Smooth muscle cell (in vitro differentiated cells): ENCODE results near the gene PSENEN. TPM values are rescaled to one million over a fixed set of nuclear protein-coding genes. Genes with fewer than 3 reads are reported as not detected.

Experiments used
- DNase-seq: peaks from one replicate; lab custom pipeline; 2025; ENCODE audit not compliant: unreplicated experiment; lab: John Stamatoyannopoulos, UW
- H2AFZ ChIP-seq: fragments of 200-600 bp; sonication (generic); 2 replicates; pipeline ENCODE4 v1.6.0; 2016; ENCODE audit warnings: antibody characterized with exemption, low read depth, mild to moderate bottlenecking
- H3F3A ChIP-seq: fragments of 200-600 bp; sonication (generic); 2 replicates; pipeline ENCODE4 v1.6.0; 2017; ENCODE audit warnings: antibody characterized with exemption, low read depth
- H3K27ac ChIP-seq: fragments of 200-600 bp; sonication (generic); 2 replicates; pipeline ENCODE4 v1.5.1; 2016; ENCODE audit warnings: low read depth, mild to moderate bottlenecking
- H3K27me3 ChIP-seq: fragments of 200-600 bp; sonication (generic); 2 replicates; pipeline ENCODE4 v1.6.1; 2016; ENCODE audit warnings: low read depth, mild to moderate bottlenecking
- H3K36me3 ChIP-seq: fragments of 200-600 bp; sonication (generic); 2 replicates; pipeline ENCODE4 v1.5.1; 2016; ENCODE audit warnings: low read depth
- H3K4me1 ChIP-seq: fragments of 200-600 bp; sonication (generic); 2 replicates; pipeline ENCODE4 v1.5.1; 2016; ENCODE audit warnings: low read depth
- H3K4me2 ChIP-seq: fragments of 200-600 bp; sonication (generic); 2 replicates; pipeline ENCODE4 v1.6.0; 2016; ENCODE audit warnings: mild to moderate bottlenecking
- H3K4me3 ChIP-seq: fragments of 200-600 bp; sonication (generic); 2 replicates; pipeline ENCODE4 v1.5.1; 2016; ENCODE audit warnings: mild to moderate bottlenecking
- H3K79me2 ChIP-seq: fragments of 200-600 bp; sonication (generic); 2 replicates; pipeline ENCODE4 v1.6.0; 2016; ENCODE audit warnings: low read depth, mild to moderate bottlenecking
- H3K9ac ChIP-seq: fragments of 200-600 bp; sonication (generic); 2 replicates; pipeline ENCODE4 v1.6.0; 2016; ENCODE audit warnings: low read depth
- H3K9me3 ChIP-seq: fragments of 200-600 bp; sonication (generic); replicated peaks from 2 replicates; pipeline ENCODE4 v1.5.1; 2016; ENCODE audit warnings: low read depth
- H4K20me1 ChIP-seq: fragments of 200-600 bp; sonication (generic); 2 replicates; pipeline ENCODE4 v1.6.0; 2016; ENCODE audit warnings: low read depth
- CTCF ChIP-seq: fragments of 200-600 bp; sonication (generic); IDR thresholded peaks from 2 replicates; pipeline ENCODE4 v1.5.1; 2017; ENCODE audit warnings: borderline replicate concordance, mild to moderate bottlenecking, antibody characterized with exemption; ENCODE audit not compliant: insufficient read depth, poor library complexity, severe bottlenecking
- WGBS: methylation state at CpG from one replicate; pipeline ENCODE4 v1.1.7; 2016; ENCODE audit warnings: low lambda C conversion rate; 5-methylcytosine and 5-hydroxymethylcytosine counted together
- polyA plus RNA-seq: library from polyadenylated mRNA; unstranded; fragments of >200 nt; fragmentation: Nextera tagmentation; extraction: Ambion mirVana; gene quantifications from 2 replicates; pipeline ENCODE4 v1.2.1, GENCODE V29; 2016
- total RNA-seq: library from RNA; depleted of rRNA; stranded (reverse); fragments of >200 nt; gene quantifications from 2 replicates; pipeline ENCODE4 v1.2.3, GENCODE V29; 2014

Gene PSENEN
- total and polyA plus RNA-seq, 2 experiments from 2014 or later, result 65.4 to 137 TPM

- Histone ChIP-seq H3K27ac (no peak overlapping the region), H3F3A (no peaks in the 10 kb centered on the region), H3K9ac (no peak overlapping the region), H3K27me3 (no peaks in the 10 kb centered on the region), H4K20me1 (peaks cover 13% of the 10 kb centered on the region), H3K9me3 (no peaks in the 10 kb centered on the region), H3K4me2 (no peak overlapping the region), H3K36me3 (no peaks in the 10 kb centered on the region), H3K4me1 (peaks cover 2% of the 10 kb centered on the region), H3K79me2 (no peaks in the 10 kb centered on the region), H2AFZ (no peak overlapping the region), H3K4me3 (no peak overlapping the region)
- no peak for TF ChIP-seq CTCF
- 91% methylated on average over 5 of the region's 5 CpGs for WGBS
- DNase-seq, result no peak
Measured at GRCh38 chr19:35734889-35735288, 10.6 kb upstream of the PSENEN start.

DNA sequence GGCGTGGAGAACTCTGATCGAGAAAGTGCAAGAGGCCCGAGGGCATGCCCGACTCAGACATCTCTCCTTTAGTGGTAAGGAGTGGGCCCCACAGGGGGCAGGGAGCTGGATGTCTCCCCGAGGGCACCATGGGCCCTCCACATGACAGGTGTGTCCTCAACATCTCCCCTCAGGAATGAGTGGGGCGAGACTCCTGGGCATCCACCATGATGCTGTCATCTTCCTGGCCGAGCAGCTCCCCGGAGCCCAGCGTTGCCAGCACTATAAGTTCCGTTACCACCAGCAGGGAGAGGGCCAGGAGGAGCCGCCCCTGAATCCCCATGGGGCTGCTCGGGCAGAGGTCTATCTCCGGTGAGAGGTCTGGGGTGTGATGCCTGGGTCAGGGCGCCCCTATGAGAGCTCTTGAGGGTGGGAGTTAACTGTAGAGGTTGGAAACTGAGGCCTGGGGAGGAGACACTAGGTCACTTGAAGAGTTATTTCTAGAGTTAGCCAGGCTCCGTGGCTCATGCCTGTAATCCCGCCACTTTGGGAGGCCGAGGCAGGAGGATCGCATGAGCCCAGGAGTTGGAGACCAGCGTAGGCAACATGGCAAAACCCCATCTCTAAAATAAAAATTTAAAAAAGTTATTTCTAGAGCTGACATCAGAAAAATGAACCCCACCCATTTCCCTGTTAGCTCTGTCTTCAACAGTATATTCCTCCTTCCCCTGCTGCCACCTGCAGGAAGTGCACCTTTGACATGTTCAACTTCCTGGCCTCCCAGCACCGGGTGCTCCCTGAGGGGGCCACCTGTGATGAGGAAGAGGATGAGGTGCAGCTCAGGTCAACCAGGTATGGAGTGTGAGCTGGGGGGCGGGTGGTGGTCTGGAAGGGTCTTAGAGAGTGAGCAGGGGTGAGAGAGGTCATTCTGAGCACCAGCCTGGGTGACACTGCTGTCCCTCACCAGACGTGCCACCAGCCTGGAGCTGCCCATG is 8.3 kb upstream of the PSENEN start:
- Histone ChIP-seq H3K9ac (no peak overlapping the region), H3K27me3 (no peaks in the 10 kb centered on the region), H3K27ac (no peak overlapping the region), H3K79me2 (no peaks in the 10 kb centered on the region), H3K4me3 (no peak overlapping the region), H4K20me1 (peaks cover 5% of the 10 kb centered on the region), H3K9me3 (no peaks in the 10 kb centered on the region), H3K36me3 (no peaks in the 10 kb centered on the region), H3K4me2 (no peak overlapping the region), H2AFZ (no peak overlapping the region), H3F3A (no peaks in the 10 kb centered on the region), H3K4me1 (peaks cover 5% of the 10 kb centered on the region)
- peak; percentile 12 for TF ChIP-seq CTCF
- no peak for DNase-seq
- 96% methylated on average over 22 of the region's 22 CpGs for WGBS

DNA sequence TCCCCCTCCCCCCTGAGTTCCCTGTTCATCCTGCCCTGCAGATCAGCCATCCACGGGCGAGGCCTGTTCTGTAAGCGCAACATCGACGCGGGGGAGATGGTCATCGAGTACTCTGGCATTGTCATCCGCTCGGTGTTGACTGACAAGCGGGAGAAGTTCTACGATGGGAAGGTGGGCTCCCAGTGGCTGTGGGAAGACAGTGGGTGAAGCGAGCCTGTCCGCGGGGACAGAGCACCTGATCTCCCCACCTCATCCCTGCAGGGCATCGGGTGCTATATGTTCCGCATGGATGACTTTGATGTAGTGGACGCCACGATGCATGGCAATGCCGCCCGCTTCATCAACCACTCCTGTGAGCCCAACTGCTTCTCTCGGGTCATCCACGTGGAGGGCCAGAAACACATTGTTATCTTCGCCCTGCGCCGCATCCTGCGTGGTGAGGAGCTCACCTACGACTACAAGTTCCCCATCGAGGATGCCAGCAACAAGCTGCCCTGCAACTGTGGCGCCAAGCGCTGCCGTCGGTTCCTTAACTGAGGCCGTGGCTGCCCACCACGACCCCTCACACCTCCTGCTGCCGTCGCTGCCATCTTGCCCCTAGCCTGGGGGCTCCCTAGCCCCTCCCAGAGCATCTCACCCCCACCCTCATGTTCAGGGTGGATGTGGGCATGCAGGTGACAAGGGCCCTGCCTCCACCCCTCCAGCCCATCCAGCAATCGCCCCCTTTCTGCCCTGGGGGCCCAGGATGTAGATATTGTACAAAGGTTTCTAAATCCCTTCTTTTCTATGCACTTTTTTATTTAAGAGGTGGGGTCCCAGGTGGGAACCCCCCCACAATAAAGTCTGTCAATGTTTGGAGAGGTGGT is 7.2 kb upstream of the PSENEN start:
- 97% methylated on average over 37 of the region's 37 CpGs for WGBS
- Histone ChIP-seq H3K9ac (no peak overlapping the region), H4K20me1 (no peaks in the 10 kb centered on the region), H3F3A (no peaks in the 10 kb centered on the region), H3K27me3 (no peaks in the 10 kb centered on the region), H2AFZ (no peak overlapping the region), H3K27ac (no peak overlapping the region), H3K4me3 (no peak overlapping the region), H3K4me1 (peaks cover 5% of the 10 kb centered on the region), H3K36me3 (no peaks in the 10 kb centered on the region), H3K4me2 (no peak overlapping the region), H3K79me2 (no peaks in the 10 kb centered on the region), H3K9me3 (no peaks in the 10 kb centered on the region)
- no peak for DNase-seq
- TF ChIP-seq CTCF, result no peak
